RWPE2 (cell line): ENCODE results near the gene DCAF7.

ENCODE experiments used
- ATAC-seq: fragments of 200-7000 bp; cut with Tn5 transposase; 3 replicates; pipeline ENCODE4 v1.9.1; 2021; ENCODE audit warnings: low read depth
- DNase-seq: peaks from one replicate; pipeline ENCODE4 v3.0.0-alpha.2; 2020; ENCODE audit warnings: low spot score
- H3K27ac ChIP-seq: fragments of 450-650 bp; 2 replicates; pipeline ENCODE4 v1.5.1; 2017; ENCODE audit warnings: mild to moderate bottlenecking; ENCODE audit not compliant: poor library complexity, severe bottlenecking
- H3K27me3 ChIP-seq: fragments of 250-450 bp; sonication (Bioruptor Pico); 2 replicates; pipeline ENCODE4 v1.5.1; 2021; ENCODE audit warnings: mild to moderate bottlenecking, moderate library complexity; ENCODE audit not compliant: insufficient read depth, poor library complexity, severe bottlenecking
- H3K36me3 ChIP-seq: fragments of 250-450 bp; sonication (Bioruptor Pico); 2 replicates; pipeline ENCODE4 v1.5.1; 2020; ENCODE audit warnings: low read depth, mild to moderate bottlenecking, moderate library complexity
- H3K4me1 ChIP-seq: fragments of 250-450 bp; sonication (Bioruptor Pico); 2 replicates; pipeline ENCODE4 v1.5.1; 2021; ENCODE audit warnings: mild to moderate bottlenecking, moderate library complexity; ENCODE audit not compliant: insufficient read depth, poor library complexity, severe bottlenecking
- H3K4me3 ChIP-seq: fragments of 250-450 bp; sonication (Bioruptor Pico); 2 replicates; pipeline ENCODE4 v1.5.1; 2021; ENCODE audit warnings: mild to moderate bottlenecking, moderate library complexity; ENCODE audit not compliant: severe bottlenecking
- H3K9me3 ChIP-seq: fragments of 250-450 bp; sonication (Bioruptor Pico); 2 replicates; pipeline ENCODE4 v1.5.1; 2021; ENCODE audit warnings: mild to moderate bottlenecking, moderate library complexity; ENCODE audit not compliant: severe bottlenecking
- TF ChIP-seq, protein P1 (sequence below): fragments of 450-650 bp; IDR thresholded peaks from one replicate; pipeline ENCODE4 v1.5.1; 2017; ENCODE audit warnings: mild to moderate bottlenecking, moderate library complexity; ENCODE audit not compliant: poor library complexity, severe bottlenecking

Gene DCAF7

GRCh38 chr17:63611354-63611753 lies 61.1 kb downstream of the DCAF7 start:
- Histone ChIP-seq H3K36me3 (peaks cover 17% of the 10 kb centered on the region), H3K27ac (no peak overlapping the region), H3K4me3 (no peak overlapping the region), H3K27me3 (no peaks in the 10 kb centered on the region), H3K4me1 (no peaks in the 10 kb centered on the region), H3K9me3 (no peaks in the 10 kb centered on the region)
- TF ChIP-seq, protein P1, sequence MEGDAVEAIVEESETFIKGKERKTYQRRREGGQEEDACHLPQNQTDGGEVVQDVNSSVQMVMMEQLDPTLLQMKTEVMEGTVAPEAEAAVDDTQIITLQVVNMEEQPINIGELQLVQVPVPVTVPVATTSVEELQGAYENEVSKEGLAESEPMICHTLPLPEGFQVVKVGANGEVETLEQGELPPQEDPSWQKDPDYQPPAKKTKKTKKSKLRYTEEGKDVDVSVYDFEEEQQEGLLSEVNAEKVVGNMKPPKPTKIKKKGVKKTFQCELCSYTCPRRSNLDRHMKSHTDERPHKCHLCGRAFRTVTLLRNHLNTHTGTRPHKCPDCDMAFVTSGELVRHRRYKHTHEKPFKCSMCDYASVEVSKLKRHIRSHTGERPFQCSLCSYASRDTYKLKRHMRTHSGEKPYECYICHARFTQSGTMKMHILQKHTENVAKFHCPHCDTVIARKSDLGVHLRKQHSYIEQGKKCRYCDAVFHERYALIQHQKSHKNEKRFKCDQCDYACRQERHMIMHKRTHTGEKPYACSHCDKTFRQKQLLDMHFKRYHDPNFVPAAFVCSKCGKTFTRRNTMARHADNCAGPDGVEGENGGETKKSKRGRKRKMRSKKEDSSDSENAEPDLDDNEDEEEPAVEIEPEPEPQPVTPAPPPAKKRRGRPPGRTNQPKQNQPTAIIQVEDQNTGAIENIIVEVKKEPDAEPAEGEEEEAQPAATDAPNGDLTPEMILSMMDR = no peak
- no peak for DNase-seq
- no peak for ATAC-seq

GRCh38 chr17:63613663-63614062 lies 63.4 kb downstream of the DCAF7 start:
- TF ChIP-seq, protein P1 = no peak
- Histone ChIP-seq H3K27me3 (no peaks in the 10 kb centered on the region), H3K4me1 (no peaks in the 10 kb centered on the region), H3K27ac (no peak overlapping the region), H3K36me3 (no peaks in the 10 kb centered on the region), H3K9me3 (no peaks in the 10 kb centered on the region), H3K4me3 (no peak overlapping the region)
- no peak for DNase-seq
- ATAC-seq = no peak

GRCh38 chr17:63621229-63621683 lies 71.0 kb downstream of the DCAF7 start:
- ATAC-seq (no peak), DNase-seq (no peak)
- H3K4me1 ChIP-seq = peaks cover 10% of the 10 kb centered on the region
- no peaks in the 10 kb centered on the region for H3K36me3 ChIP-seq
- TF ChIP-seq, protein P1 = no peak
- H3K27ac ChIP-seq = peak overlapping the region; percentile 41
- H3K27me3 ChIP-seq = no peaks in the 10 kb centered on the region
- no peaks in the 10 kb centered on the region for H3K9me3 ChIP-seq
- H3K4me3 ChIP-seq = peak overlapping the region; percentile 57

DNA sequence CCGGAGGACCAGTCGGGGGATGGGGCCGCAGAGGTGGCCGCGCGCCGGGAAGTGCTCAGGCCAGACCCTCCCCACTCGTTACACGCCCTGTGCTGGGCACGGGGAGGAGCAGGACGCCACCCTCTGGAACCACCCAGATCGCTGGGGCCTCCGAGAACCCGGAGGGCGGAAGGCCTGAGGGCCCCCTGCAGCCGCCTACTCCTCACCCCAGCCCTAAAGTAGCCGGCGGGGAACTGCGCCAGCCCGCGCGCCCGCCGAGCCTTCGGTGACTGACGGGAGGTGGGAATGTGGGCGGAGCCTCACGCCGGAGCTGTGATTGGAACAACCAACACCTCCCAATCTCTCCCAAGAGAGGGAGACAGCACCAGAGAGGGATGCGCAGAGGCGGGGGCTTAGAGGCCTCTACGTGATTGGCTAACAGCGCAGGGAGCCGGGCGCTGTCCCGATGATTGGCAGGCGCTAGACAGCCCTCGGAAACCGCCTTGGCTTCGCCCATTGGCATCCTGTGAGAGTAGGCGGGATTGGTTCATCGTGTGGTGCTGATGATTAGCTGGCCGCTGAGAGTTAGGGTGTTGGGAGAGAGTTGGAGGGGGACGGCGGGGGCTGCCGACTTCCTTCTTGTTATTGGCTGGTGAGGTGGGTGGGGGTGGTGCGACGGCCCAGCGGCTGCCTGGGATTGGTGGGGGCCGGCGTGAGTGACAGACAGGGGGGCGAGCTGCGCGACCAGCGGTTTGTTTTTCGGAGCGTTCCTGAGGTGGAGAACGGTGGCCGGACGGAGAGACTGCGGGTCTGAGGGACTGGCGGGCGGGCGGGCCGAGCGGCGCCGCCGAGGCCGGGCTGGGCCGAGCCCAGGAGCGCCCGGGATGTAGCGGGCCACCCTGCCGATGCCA lies 71.7 kb downstream of the DCAF7 start, which contains the start of gene MAP3K3:
Gene MAP3K3, plus strand, starts transcription at position 734 of the 890 bp plus-strand sequence. CDS start 343 bp downstream, outside the sequence.
- H3K27me3 ChIP-seq = no peaks in the 10 kb centered on the region
- peak within 1 kb of the TSS; percentile 41 for H3K27ac ChIP-seq
- DNase-seq = peak; percentile 100
- peak within 1 kb of the TSS; percentile 96 for H3K4me3 ChIP-seq
- no peaks in the 10 kb centered on the region for H3K36me3 ChIP-seq
- peaks cover 10% of the 10 kb centered on the region for H3K4me1 ChIP-seq
- peak; percentile 93 for ATAC-seq
- no peaks in the 10 kb centered on the region for H3K9me3 ChIP-seq
- TF ChIP-seq, protein P1 = no peak
